ENCODE measurements around the gene DUSP22. TPM values are rescaled to one million over a fixed set of nuclear protein-coding genes. Genes with fewer than 3 reads are reported as not detected.
"Not testable (repeated sequence)": the region's sequence is repeated elsewhere in the genome, so short reads cannot be mapped to it uniquely, and the experiment has no call there.

DUSP22 gene
- total RNA-seq, 1 donor, result 37.7 TPM

DNA sequence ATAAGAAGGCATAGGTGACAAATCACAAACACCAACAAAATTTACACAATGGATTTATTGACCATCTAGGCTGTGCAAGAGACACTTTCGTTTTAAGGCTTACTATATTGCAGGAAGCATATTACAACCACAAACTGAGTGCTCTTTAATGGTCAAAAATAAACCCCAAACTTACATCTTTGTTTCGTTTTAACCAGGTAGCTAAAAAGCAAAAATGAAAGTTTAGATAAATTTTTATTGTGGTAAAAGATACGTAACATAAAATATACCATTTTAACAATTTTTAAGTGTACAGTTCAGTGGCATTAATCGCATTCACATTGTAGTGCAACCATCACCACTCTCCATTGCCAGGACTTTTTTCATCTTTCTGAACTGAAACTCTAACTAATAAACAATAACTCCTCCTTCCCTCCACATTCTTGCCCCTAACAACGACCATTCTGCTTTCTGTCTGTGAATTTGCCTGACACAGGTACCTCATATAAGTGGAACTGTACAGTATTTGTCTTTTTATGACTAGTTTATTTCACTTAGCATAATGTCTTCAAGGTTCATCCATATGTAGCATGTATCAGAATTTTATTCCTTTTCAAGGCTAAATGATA is 32.3 kb upstream of the DUSP22 start:
- Histone ChIP-seq H3K27me3 (ENCODE audit: insufficient read depth, low read length) (no peaks in the 10 kb centered on the region), H3K9me3 (ENCODE audit: low read depth, low read length) (no peaks in the 10 kb centered on the region), H3K4me1 (ENCODE audit: insufficient read depth, low read length) (peaks cover 38% of the 10 kb centered on the region), H3K4me3 (ENCODE audit: low read length) (no peak overlapping the region)

DNA sequence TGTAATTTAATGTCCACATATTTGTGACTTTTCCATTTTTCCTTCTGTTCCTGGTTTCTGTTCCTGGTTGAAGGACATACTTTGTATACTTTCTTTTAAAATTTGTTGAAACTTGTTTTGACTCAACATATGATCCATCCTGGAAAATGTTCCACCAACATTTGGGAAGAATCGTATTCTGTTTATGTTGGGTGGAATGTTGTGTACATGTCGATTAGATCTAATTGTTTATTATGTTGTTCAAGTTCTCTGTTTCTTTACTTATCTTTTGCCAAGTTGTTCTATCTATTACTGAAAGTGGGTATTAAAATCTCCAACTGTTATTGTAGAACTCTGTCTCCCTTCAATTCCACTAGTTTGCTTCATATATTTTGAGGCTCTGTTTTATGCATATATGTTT is 27.7 kb upstream of the DUSP22 start:
- H3K4me1 ChIP-seq (ENCODE audit: insufficient read depth, low read length), result peaks cover 7% of the 10 kb centered on the region
- no peaks in the 10 kb centered on the region for H3K27me3 ChIP-seq (ENCODE audit: insufficient read depth, low read length)
- no peak overlapping the region for H3K4me3 ChIP-seq (ENCODE audit: low read length)
- H3K9me3 ChIP-seq (ENCODE audit: low read depth, low read length), result no peaks in the 10 kb centered on the region

DNA sequence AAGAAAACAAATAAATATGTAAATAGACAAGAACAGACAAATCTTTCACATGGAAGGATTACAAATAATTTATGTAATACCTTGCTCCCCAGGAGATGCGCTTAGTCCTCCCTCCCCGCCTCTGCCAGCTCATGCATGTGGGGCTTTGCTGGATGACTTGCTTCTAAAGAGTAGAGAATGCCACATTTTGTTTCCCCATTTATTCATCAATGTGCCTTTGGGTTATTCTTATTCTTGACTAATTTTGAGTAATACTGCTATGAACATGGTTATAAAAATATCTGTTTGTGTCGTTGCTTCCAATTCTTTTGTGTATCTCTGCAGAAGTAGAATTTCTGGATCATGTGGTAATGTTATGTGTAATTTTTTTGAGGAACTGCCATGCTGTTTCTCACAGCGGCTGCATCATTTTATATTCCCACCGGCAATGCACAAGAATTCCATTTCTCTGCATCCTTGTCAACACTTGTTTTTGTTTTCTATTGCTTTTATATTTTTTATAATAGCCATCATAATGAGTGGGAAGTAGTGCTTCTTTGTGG is 23.8 kb upstream of the DUSP22 start:
- Histone ChIP-seq H3K9me3 (ENCODE audit: low read depth, low read length) (no peaks in the 10 kb centered on the region), H3K27me3 (ENCODE audit: insufficient read depth, low read length) (no peaks in the 10 kb centered on the region), H3K4me1 (ENCODE audit: insufficient read depth, low read length) (peaks cover 21% of the 10 kb centered on the region), H3K4me3 (ENCODE audit: low read length) (no peak overlapping the region)

DNA sequence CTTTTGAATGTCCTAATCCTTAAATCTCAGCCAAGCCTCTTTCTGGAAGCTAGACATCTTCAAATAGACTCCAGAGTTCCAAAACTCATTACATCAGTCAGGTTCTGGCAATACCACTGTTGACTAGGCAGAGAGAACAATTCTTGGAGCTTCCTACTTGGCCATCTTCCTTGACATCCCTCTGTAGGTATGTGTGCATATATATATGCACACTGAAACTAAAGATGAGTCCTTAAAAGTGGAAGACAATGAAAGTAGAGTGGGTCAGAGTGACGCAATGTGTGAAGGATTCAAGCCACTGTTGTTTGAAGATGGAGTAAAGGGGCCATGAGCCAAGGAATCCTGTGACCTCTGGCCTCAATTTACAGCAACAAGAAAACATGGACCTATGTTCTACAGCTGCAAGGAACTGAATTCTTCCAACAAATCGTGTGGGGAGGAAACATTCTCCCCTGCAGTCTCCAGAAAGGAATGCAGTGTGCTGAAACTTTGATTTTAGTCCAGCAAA is 18.7 kb upstream of the DUSP22 start:
- H3K4me1 ChIP-seq (ENCODE audit: insufficient read depth, low read length), result peaks cover 19% of the 10 kb centered on the region
- peaks cover 4% of the 10 kb centered on the region for H3K27me3 ChIP-seq (ENCODE audit: insufficient read depth, low read length)
- no peak overlapping the region for H3K4me3 ChIP-seq (ENCODE audit: low read length)
- H3K9me3 ChIP-seq (ENCODE audit: low read depth, low read length), result no peaks in the 10 kb centered on the region

DNA sequence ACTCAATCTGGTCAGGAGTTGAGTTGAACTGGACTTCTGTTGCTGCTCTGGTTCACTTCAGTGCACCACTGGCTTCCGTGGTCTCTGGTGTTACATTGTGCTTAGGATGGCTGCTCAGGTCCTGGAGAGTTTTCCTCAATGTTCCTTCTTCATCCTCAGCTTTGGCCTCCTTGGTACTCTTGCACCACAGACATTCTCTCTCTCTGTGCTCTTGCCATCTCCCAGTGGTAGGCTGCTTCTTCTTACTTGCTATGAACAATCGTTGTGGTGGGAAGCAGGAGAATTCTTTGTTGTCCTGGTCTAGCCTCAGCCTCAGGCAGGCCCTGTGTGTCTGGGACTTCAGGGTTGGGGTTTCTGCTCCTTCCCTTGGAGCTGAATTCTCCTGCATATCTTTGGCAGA is 14.5 kb upstream of the DUSP22 start:
- Histone ChIP-seq H3K9me3 (ENCODE audit: low read depth, low read length) (no peaks in the 10 kb centered on the region), H3K4me3 (ENCODE audit: low read length) (no peak overlapping the region), H3K27me3 (ENCODE audit: insufficient read depth, low read length) (peaks cover 4% of the 10 kb centered on the region), H3K4me1 (ENCODE audit: insufficient read depth, low read length) (peaks cover 6% of the 10 kb centered on the region)

DNA sequence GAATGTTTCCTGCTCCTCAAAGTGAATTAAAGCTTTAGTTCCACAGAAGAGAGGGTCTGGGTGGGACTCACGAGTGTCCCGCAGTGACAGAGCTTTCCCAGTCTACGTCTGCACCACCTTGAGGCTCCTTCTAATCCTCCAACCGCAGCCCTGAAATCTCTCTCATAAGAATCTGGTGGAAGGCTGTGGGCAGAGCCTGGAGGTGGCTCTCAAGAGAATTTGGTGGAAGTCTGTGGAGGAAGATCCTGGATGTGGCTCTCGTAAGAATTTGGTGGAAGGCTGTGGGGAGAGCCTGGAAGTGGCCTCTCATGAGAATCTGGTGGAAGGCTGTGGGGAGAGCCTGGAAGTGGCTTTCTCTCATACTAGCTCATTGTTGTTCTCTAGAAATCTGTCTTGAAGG is 13.8 kb upstream of the DUSP22 start:
- H3K4me3 ChIP-seq (ENCODE audit: low read length), result no peak overlapping the region
- peaks cover 5% of the 10 kb centered on the region for H3K4me1 ChIP-seq (ENCODE audit: insufficient read depth, low read length)
- H3K9me3 ChIP-seq (ENCODE audit: low read depth, low read length), result no peaks in the 10 kb centered on the region
- peaks cover 4% of the 10 kb centered on the region for H3K27me3 ChIP-seq (ENCODE audit: insufficient read depth, low read length)

DNA sequence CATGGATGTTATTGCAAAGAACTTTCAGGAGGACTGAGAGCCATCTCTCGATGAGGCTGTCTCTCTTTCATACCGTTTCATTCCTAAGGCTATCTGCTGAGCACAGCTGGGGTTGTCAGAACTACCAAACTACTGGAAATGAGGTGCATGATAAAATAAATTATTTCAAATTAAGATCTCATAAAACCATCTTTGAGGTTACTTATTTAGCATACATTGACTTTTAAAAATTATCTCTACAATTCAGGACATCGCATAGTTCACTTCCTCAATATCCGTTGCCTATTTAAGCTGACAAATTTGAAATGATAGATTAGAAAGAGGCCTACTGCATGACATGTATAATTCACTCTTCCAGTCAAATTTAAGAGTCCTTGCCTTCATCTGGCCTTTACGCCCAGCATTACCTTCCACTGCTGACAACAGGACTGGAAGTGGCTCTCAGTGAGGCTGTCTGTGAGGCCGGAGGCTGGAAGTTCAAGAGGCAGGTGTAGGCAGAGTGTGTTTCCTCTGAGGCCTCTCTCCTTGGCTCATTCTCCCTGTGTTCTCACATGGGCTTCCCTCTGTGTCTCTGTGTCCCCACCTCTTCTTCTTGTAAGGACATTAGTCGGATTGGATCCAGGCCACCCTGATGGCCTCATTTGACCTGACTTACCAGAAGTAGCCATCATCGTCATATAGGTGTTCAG is 12.8 kb upstream of the DUSP22 start:
- Histone ChIP-seq H3K4me1 (ENCODE audit: insufficient read depth, low read length) (no peaks in the 10 kb centered on the region), H3K9me3 (ENCODE audit: low read depth, low read length) (no peaks in the 10 kb centered on the region), H3K4me3 (ENCODE audit: low read length) (no peak overlapping the region), H3K27me3 (ENCODE audit: insufficient read depth, low read length) (peaks cover 4% of the 10 kb centered on the region)

DNA sequence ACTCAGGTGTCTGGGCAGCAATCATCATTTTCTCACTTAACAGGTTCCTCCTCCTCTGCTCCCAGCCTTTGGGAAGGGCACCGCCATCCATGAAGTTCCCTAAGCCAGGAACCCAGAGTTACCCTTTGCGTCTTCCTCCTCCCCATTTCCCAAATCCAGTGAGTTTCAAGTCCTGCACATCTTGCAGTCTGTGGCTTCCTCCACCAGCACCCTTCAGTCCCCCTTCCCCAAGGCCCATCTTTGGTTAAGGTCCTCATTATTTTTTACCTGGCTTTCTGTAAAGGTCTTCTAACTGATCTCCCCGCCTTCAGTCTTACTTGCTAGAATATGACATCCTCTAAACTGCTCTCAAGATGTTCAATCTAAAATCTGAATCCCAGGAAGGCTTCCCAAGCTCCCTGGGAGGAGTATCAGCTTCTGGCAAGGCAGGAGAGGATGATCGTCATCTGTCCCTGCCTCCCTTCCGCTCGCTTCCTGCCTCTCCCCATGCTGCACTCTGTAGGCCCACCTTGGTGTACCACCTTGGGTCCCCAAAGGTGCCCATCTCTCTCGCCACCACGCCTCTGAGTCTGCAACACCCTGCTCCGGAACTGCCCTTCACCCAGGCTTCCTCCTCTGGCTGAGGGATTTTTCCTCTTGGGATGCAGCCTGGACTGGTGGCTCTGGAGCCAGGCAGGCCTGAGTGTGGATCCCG is 11.4 kb upstream of the DUSP22 start:
- no peak overlapping the region for H3K4me3 ChIP-seq (ENCODE audit: low read length)
- H3K4me1 ChIP-seq (ENCODE audit: insufficient read depth, low read length), result peaks cover 2% of the 10 kb centered on the region
- H3K27me3 ChIP-seq (ENCODE audit: insufficient read depth, low read length), result peaks cover 3% of the 10 kb centered on the region
- H3K9me3 ChIP-seq (ENCODE audit: low read depth, low read length), result no peaks in the 10 kb centered on the region

DNA sequence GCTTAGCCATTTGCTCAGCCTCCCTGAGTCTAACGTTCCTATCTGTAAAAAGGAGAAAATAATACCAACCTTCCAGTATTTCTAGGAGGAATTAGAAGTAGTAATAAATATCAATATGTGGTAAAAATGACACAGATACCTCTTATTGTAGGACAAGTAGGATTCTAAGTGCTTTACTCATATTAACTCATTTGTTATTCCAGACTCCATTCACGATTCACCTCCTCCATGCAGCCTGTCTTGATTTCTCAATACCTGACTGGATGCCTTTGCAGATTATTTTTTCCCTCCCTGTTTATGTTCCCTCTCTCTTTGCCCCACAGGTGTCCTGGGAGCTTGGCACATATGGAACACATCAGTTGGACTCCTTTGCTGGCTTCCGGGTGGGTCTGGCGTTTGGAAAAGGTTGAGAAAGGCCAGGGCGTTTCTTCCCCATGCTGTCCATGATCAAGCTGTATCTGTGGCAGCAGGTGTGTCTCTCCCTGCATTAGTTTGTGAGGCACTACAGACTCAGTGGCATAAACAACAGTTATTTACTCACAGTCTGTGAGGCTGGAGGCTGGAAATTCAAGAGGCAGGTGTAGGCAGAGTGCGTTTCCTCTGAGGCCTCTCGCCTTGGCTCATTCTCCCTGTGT is 10.7 kb upstream of the DUSP22 start:
- Histone ChIP-seq H3K4me1 (ENCODE audit: insufficient read depth, low read length) (peaks cover 7% of the 10 kb centered on the region), H3K27me3 (ENCODE audit: insufficient read depth, low read length) (no peaks in the 10 kb centered on the region), H3K9me3 (ENCODE audit: low read depth, low read length) (no peaks in the 10 kb centered on the region), H3K4me3 (ENCODE audit: low read length) (no peak overlapping the region)

DNA sequence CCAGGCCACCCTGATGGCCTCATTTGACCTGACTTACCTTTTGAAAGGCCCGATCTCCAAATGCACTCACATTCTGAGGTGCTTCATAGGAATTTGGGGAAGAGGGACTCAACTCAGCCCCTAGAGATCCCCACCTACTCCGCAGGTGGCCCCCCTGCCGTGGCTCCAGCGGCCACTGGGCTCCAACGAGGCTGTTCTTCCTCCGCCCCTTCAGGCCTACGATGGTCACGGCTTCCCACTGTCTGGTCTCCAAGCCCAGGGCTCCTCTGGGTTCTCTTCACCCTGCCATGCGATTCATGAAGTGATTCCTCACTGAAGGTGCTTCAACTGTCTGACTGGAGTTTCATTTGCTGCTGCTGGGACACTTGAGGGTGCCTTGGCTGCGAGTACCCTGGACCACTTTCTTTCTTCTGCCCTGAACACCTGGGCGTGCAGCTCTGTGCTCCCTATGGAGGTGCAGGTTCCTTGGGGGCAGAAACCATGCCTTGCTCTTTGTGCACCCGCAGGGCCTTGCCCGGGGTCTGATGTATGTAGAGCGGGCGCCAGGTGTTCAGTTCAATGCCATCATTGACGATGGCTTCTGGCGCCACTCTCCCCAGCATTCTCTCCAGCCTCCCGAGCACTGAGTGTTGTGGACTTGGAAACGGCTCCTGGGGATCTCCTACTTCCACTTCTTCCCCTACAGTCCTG is 10.0 kb upstream of the DUSP22 start:
- Histone ChIP-seq H3K4me3 (ENCODE audit: low read length) (no peak overlapping the region), H3K4me1 (ENCODE audit: insufficient read depth, low read length) (peaks cover 15% of the 10 kb centered on the region), H3K27me3 (ENCODE audit: insufficient read depth, low read length) (no peaks in the 10 kb centered on the region), H3K9me3 (ENCODE audit: low read depth, low read length) (no peaks in the 10 kb centered on the region)

DNA sequence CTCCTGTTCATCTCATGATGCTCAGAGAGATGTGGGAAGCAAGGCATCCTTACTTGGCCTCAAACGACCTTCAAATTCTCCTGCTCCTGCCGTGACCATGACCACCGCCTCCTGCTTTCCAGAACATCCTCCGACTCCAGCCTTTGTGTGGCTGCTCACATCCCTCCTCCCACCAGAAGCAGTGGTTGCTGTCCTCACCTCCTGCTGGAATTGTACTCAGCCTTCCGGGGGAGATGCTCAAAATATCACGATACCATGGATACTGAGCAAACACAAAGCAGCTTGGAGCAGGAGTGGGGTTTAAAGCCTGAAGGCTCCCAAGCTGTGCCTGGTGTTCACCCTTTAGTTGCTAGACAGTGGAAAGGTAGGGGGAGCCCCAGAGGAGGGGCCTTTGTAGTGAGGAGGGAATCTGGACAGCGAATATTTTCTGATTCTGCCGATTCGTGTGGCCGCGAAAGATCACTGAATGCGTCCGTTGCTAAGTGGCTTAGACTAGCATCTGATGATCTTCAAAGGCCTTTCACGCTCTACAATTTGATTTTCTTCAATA is 9.3 kb upstream of the DUSP22 start:
- Histone ChIP-seq H3K9me3 (ENCODE audit: low read depth, low read length) (no peaks in the 10 kb centered on the region), H3K4me1 (ENCODE audit: insufficient read depth, low read length) (peaks cover 21% of the 10 kb centered on the region), H3K4me3 (ENCODE audit: low read length) (no peak overlapping the region), H3K27me3 (ENCODE audit: insufficient read depth, low read length) (no peaks in the 10 kb centered on the region)

DNA sequence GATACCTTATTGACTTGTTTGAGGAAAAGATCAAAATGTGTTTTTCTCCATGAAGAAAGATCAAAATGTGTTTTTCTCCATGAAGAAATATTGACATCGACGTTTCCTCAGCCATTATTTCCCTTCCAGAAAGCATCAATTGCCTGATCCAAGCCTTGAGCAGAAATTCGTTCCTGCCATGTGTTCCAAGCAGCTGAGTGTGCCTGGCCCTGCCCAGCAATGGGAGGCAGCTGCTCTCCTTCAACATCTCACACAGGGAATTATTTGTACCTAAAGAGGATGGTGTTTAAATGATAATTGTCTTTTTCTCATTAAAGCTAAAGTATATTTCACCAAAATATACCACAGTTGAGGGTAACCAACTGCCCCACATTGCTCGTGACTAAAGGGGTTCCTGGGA is 7.8 kb upstream of the DUSP22 start:
- peaks cover 36% of the 10 kb centered on the region for H3K4me1 ChIP-seq (ENCODE audit: insufficient read depth, low read length)
- no peak overlapping the region for H3K4me3 ChIP-seq (ENCODE audit: low read length)
- no peaks in the 10 kb centered on the region for H3K27me3 ChIP-seq (ENCODE audit: insufficient read depth, low read length)
- no peaks in the 10 kb centered on the region for H3K9me3 ChIP-seq (ENCODE audit: low read depth, low read length)

DNA sequence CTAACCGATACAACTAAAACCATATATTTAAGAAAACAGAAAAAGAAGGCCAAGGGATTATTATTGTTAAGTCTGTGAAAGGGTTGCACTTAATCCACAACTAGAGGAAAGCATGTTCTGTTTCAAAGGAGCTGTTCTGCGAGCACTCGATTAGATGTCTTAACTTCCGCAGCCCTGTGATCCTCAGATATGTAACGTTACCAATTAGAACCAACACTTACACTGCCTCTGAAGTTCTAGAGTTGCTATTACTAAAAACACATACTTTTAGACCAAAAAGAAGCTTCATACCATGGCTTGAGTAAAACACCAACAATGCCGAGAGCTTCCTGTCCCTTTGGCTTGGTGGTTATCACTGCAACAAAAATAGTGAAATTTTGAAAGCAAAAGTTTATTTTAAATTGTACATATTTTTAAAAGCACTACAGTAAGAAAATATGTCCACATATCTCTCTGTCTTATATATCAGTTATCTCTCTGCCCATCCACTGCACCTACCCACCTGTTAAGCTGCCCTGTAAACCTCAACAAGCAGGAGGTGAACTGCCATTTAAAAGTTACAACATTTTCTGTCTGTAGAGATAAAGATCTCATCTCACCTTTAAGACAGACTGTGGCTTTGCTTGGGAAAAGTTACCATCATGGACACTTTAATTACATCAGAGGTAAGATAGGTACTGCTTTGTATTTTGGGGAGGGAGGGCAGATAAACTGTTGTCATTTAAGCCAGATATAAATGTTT is 7.1 kb upstream of the DUSP22 start:
- Histone ChIP-seq H3K4me1 (ENCODE audit: insufficient read depth, low read length) (peaks cover 44% of the 10 kb centered on the region), H3K27me3 (ENCODE audit: insufficient read depth, low read length) (no peaks in the 10 kb centered on the region), H3K9me3 (ENCODE audit: low read depth, low read length) (no peaks in the 10 kb centered on the region), H3K4me3 (ENCODE audit: low read length) (no peak overlapping the region)

DNA sequence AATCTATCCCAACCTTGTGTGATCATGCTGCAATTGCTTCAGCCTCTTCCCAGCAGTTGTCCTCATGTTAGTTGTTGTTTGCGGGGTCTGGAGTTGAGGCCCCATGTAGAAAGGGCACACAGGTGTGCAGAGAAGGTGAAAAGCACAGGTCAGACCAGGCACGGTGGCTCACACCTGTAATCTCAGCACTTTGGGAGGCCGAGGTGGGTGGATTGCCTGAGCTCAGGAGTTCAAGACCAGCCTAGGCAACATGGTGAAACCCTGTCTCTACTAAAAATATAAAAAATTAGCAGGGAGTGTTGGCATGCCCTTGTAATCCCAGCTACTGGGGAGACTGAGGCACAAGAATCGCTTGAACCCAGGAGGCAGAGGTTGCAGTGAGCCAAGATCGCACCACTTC is 6.4 kb upstream of the DUSP22 start:
- not testable (repeated sequence) for H3K4me3 ChIP-seq (ENCODE audit: low read length); H3K9me3 ChIP-seq (ENCODE audit: low read depth, low read length); H3K27me3 ChIP-seq (ENCODE audit: insufficient read depth, low read length)
- peaks cover 51% of the 10 kb centered on the region for H3K4me1 ChIP-seq (ENCODE audit: insufficient read depth, low read length)

All from mononuclear cell (primary cell).